Activated CD8-positive, alpha-beta T cell treated with anti-CD3 and anti-CD28 coated beads, Interleukin-2, amount 10 ng/mL, durations not matched to agents 7 days and 5 days (primary cell): Measurements from ENCODE around the gene CADM2. TPM values are rescaled to one million over a fixed set of nuclear protein-coding genes. Genes with fewer than 3 reads are reported as not detected.

ENCODE experiments used
- ATAC-seq: fragments of 150-1000 bp; cut with Tn5 transposase; one replicate; pipeline ENCODE4 v1.10.0; 2021; ENCODE audit warnings: moderate library complexity
- CTCF ChIA-PET: fragments of 350-600 bp; sonication (Branson Sonifier 250); formaldehyde crosslinking; loops from one replicate; lab custom pipeline; 2021; ENCODE audit warnings: antibody characterized with exemption; lab: Charles Lee
- POLR2A ChIA-PET: fragments of 350-600 bp; sonication (Branson Sonifier 250); formaldehyde crosslinking; loops from one replicate; lab custom pipeline; 2021; ENCODE audit warnings: antibody characterized with exemption; lab: Charles Lee
- DNase-seq: peaks from one replicate; pipeline ENCODE4 v3.0.0-alpha.2; 2020
- H3K27ac Mint-ChIP-seq: one replicate; pipeline ENCODE4 v1.8.0; 2021; ENCODE audit warnings: mild to moderate bottlenecking, mixed read lengths
- H3K27me3 Mint-ChIP-seq: one replicate; pipeline ENCODE4 v1.8.0; 2021; ENCODE audit warnings: low read depth, mixed read lengths
- H3K36me3 Mint-ChIP-seq: one replicate; pipeline ENCODE4 v1.8.0; 2021; ENCODE audit warnings: low read depth, mixed read lengths
- H3K4me1 Mint-ChIP-seq: one replicate; pipeline ENCODE4 v1.8.0; 2021; ENCODE audit warnings: low read depth, mixed read lengths
- H3K4me3 Mint-ChIP-seq: one replicate; pipeline ENCODE4 v1.8.0; 2021; ENCODE audit warnings: mild to moderate bottlenecking, mixed read lengths
- H3K9me3 Mint-ChIP-seq: one replicate; pipeline ENCODE4 v1.8.0; 2022; ENCODE audit warnings: mixed read lengths; ENCODE audit not compliant: insufficient read depth
- total RNA-seq, 2 experiments: library from RNA; stranded (reverse); gene quantifications; one replicate each; pipeline ENCODE4 v1.2.3, GENCODE V29; 2021

The CADM2 gene
- total RNA-seq, 2 experiments from 2014 or later, result 0.21 to 0.29 TPM

DNA sequence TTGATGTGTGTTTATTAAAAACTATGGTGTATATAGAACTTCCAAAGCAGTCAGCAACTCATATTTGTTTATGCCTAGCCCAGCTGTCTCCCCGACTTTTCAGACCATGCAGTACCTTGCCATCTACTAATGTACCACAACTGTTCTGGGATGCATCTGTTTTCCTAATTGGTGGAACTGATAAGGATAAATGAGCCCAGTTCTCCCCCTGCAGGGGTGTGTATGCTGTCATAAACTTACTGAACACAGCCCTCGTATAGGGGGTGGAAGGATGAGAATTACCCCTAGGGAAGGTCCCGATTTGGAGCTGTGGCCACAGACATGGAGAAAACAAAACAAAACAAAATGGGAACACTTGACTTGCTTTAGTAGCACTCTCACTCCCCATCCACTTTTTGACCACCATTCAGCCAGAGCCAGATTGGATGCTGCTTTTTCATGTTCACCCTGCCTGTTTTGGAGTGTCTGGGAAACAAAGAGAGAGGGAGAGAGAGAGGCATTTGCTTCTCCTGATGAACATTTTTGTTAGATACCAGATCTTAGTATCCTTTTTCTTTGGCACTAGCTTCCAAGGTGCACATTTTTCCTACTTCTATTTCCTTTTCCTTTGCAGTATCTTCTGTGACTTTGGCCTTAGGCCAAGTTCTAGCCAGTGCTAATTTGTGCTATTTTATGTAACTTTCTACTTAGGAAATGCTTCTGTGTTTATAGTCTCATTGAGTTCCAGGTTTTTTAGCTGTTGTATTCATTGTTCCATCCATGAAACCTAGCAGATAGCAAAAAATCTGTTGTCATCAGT is 29.1 kb downstream of the CADM2 start:
- Mint-ChIP-seq H3K4me1 (no peaks in the 10 kb centered on the region), H3K9me3 (peaks cover 4% of the 10 kb centered on the region), H3K36me3 (no peaks in the 10 kb centered on the region), H3K27me3 (no peaks in the 10 kb centered on the region), H3K27ac (no peak overlapping the region), H3K4me3 (no peak overlapping the region)
- ChIA-PET POLR2A (no interaction called here), CTCF (no interaction called here)
- ATAC-seq, result no peak
- DNase-seq, result no peak

- DNase-seq, result no peak
- POLR2A ChIA-PET, result no interaction called here
- Mint-ChIP-seq H3K27ac (no peak overlapping the region), H3K27me3 (no peaks in the 10 kb centered on the region), H3K9me3 (peaks cover 4% of the 10 kb centered on the region), H3K36me3 (no peaks in the 10 kb centered on the region), H3K4me1 (no peaks in the 10 kb centered on the region), H3K4me3 (no peak overlapping the region)
- CTCF ChIA-PET, result no interaction called here
- ATAC-seq, result no peak
Measured at GRCh38 chr3:84989102-84989501, 30.3 kb downstream of the CADM2 start.

GRCh38 chr3:84991422-84991900 is 32.7 kb downstream of the CADM2 start:
- Mint-ChIP-seq H3K4me3 (no peak overlapping the region), H3K27me3 (no peaks in the 10 kb centered on the region), H3K9me3 (peaks cover 4% of the 10 kb centered on the region), H3K4me1 (no peaks in the 10 kb centered on the region), H3K36me3 (no peaks in the 10 kb centered on the region), H3K27ac (no peak overlapping the region)
- ATAC-seq (no peak), DNase-seq (no peak)
- POLR2A ChIA-PET, result no interaction called here
- CTCF ChIA-PET, result no interaction called here

GRCh38 chr3:84993956-84994355 is 35.2 kb downstream of the CADM2 start:
- H3K4me3 Mint-ChIP-seq, result no peak overlapping the region
- ATAC-seq, result no peak
- H3K27ac Mint-ChIP-seq, result no peak overlapping the region
- no peaks in the 10 kb centered on the region for H3K36me3 Mint-ChIP-seq
- ChIA-PET POLR2A (no interaction called here), CTCF (no interaction called here)
- no peaks in the 10 kb centered on the region for H3K9me3 Mint-ChIP-seq
- H3K27me3 Mint-ChIP-seq, result no peaks in the 10 kb centered on the region
- H3K4me1 Mint-ChIP-seq, result no peaks in the 10 kb centered on the region
- no peak for DNase-seq

DNA sequence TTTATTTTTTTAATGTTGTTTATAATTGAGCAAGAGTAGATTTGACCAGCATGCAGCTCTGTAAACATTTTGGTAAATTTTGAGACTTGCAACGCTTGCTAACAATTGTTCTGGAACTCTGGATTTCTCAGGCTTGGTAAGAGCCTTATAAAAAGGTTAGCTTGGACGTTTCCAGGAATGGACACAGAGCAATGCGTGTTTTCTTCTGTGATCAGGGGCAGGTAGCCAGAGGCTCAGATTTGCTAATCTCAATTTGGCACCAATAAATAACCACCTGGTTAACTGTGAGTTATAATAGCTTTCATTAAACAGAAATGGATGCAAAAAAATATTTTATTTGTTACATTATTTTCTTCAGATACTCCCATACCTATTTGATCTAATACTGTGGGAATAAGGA is 39.8 kb downstream of the CADM2 start:
- Mint-ChIP-seq H3K4me1 (no peaks in the 10 kb centered on the region), H3K4me3 (no peak overlapping the region), H3K27ac (no peak overlapping the region), H3K9me3 (no peaks in the 10 kb centered on the region), H3K36me3 (no peaks in the 10 kb centered on the region), H3K27me3 (no peaks in the 10 kb centered on the region)
- ChIA-PET POLR2A (no interaction called here), CTCF (no interaction called here)
- no peak for ATAC-seq
- no peak for DNase-seq

GRCh38 chr3:85003479-85003878 is 44.7 kb downstream of the CADM2 start:
- H3K9me3 Mint-ChIP-seq, result no peaks in the 10 kb centered on the region
- ChIA-PET POLR2A (no interaction called here), CTCF (no interaction called here)
- H3K27ac Mint-ChIP-seq, result no peak overlapping the region
- H3K36me3 Mint-ChIP-seq, result no peaks in the 10 kb centered on the region
- no peaks in the 10 kb centered on the region for H3K4me1 Mint-ChIP-seq
- DNase-seq (no peak), ATAC-seq (no peak)
- no peak overlapping the region for H3K4me3 Mint-ChIP-seq
- H3K27me3 Mint-ChIP-seq, result no peaks in the 10 kb centered on the region

DNA sequence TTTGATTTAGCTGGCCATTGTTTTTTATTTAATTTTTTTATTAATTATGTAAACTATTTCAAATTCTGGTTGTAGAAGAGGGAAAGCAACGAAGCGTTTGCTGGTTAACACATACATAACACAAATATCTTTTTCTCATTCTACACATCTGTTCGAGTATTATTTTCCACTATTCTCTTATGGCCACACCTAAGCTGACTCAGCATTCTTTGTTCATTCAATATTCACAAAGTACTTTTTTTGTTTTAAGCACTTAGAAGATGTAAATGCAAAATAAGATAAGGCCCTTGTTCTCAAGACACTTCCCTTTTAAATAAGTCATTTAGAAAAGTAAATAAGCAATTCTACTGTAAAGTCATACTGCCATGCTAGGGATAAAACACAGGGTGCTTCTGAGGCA is 45.4 kb downstream of the CADM2 start:
- Mint-ChIP-seq H3K4me1 (no peaks in the 10 kb centered on the region), H3K36me3 (no peaks in the 10 kb centered on the region), H3K9me3 (peaks cover 5% of the 10 kb centered on the region), H3K4me3 (no peak overlapping the region), H3K27ac (no peak overlapping the region), H3K27me3 (no peaks in the 10 kb centered on the region)
- ChIA-PET CTCF (no interaction called here), POLR2A (no interaction called here)
- DNase-seq (no peak), ATAC-seq (no peak)

DNA sequence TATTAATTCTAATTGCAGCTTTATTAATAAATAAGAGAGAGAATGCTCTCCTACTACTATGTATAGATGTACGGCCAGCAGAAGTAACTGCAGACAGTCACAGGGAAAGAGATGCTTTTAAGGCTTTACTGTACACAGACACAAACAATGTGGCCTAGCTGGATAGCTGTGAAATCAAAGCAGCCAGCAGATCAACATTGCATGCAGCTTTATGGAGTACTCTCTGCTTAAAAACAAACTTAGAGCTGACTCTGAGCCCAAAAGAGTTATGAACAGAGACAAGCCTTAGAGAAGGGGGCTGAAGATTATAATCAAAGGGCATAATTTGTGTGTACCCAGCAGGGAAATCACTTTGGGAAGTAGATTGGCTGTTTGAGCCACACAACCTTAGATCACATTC is 47.2 kb downstream of the CADM2 start:
- Mint-ChIP-seq H3K9me3 (peaks cover 5% of the 10 kb centered on the region), H3K4me3 (no peak overlapping the region), H3K36me3 (no peaks in the 10 kb centered on the region), H3K27me3 (no peaks in the 10 kb centered on the region), H3K4me1 (no peaks in the 10 kb centered on the region), H3K27ac (no peak overlapping the region)
- ChIA-PET CTCF (no interaction called here), POLR2A (no interaction called here)
- DNase-seq (no peak), ATAC-seq (no peak)

- Mint-ChIP-seq H3K4me3 (no peak overlapping the region), H3K9me3 (peaks cover 5% of the 10 kb centered on the region), H3K27me3 (no peaks in the 10 kb centered on the region), H3K36me3 (no peaks in the 10 kb centered on the region), H3K27ac (no peak overlapping the region), H3K4me1 (no peaks in the 10 kb centered on the region)
- CTCF ChIA-PET, result no interaction called here
- POLR2A ChIA-PET, result no interaction called here
- DNase-seq (no peak), ATAC-seq (no peak)
Measured at GRCh38 chr3:85007195-85008094, 48.7 kb downstream of the CADM2 start.

- POLR2A ChIA-PET, result no interaction called here
Measured at GRCh38 chr3:85020828-85021227, 62.0 kb downstream of the CADM2 start.

GRCh38 chr3:85030052-85030451 is 71.3 kb downstream of the CADM2 start:
- CTCF ChIA-PET, result no interaction called here
- DNase-seq, result no peak
- no peak overlapping the region for H3K27ac Mint-ChIP-seq
- H3K36me3 Mint-ChIP-seq, result no peaks in the 10 kb centered on the region
- ATAC-seq, result no peak
- no peaks in the 10 kb centered on the region for H3K4me1 Mint-ChIP-seq
- H3K27me3 Mint-ChIP-seq, result no peaks in the 10 kb centered on the region
- H3K9me3 Mint-ChIP-seq, result no peaks in the 10 kb centered on the region
- POLR2A ChIA-PET, result no interaction called here
- no peak overlapping the region for H3K4me3 Mint-ChIP-seq

More at GRCh38 chr3:85020828-85021227, 62.0 kb downstream of the CADM2 start:
- Mint-ChIP-seq H3K9me3 (no peaks in the 10 kb centered on the region), H3K27ac (no peak overlapping the region), H3K36me3 (no peaks in the 10 kb centered on the region), H3K27me3 (no peaks in the 10 kb centered on the region), H3K4me1 (no peaks in the 10 kb centered on the region), H3K4me3 (no peak overlapping the region)
- ATAC-seq, result no peak
- DNase-seq, result no peak
- CTCF ChIA-PET, result no interaction called here

DNA sequence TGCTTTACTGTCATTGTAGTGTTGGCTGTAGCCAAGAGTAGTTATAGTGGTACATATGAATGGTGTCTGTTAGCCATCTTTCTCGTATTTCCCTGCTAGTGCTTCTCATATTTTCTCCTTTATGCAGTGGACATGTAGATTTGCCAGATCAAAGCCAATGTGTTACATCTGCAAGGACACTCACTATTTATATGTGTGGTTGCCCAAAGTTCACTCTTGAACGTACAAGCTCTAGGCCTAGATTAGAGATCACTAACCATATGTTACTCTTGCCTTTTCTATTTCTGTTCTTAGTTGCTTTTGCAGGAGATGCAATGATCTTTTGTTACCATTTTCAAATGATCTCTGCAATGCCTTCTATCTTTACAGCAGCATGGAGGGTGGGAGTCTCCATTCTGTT is 78.4 kb downstream of the CADM2 start:
- no peak overlapping the region for H3K4me3 Mint-ChIP-seq
- H3K36me3 Mint-ChIP-seq, result no peaks in the 10 kb centered on the region
- ATAC-seq (no peak), DNase-seq (no peak)
- H3K4me1 Mint-ChIP-seq, result no peaks in the 10 kb centered on the region
- no peaks in the 10 kb centered on the region for H3K9me3 Mint-ChIP-seq
- H3K27me3 Mint-ChIP-seq, result no peaks in the 10 kb centered on the region
- no peak overlapping the region for H3K27ac Mint-ChIP-seq
- CTCF ChIA-PET, result no interaction called here
- POLR2A ChIA-PET, result no interaction called here
